SIG-M5 treated with dmso at 0.1 percent for 504 hours (cell line): ENCODE results near the gene INTS15.
"Not testable (repeated sequence)": the region's sequence is repeated elsewhere in the genome, so short reads cannot be mapped to it uniquely, and the experiment has no call there.

ENCODE experiments used
- DNase-seq: peaks from one replicate; lab custom pipeline; 2025; ENCODE audit not compliant: unreplicated experiment; lab: John Stamatoyannopoulos, UW

Gene INTS15

DNA sequence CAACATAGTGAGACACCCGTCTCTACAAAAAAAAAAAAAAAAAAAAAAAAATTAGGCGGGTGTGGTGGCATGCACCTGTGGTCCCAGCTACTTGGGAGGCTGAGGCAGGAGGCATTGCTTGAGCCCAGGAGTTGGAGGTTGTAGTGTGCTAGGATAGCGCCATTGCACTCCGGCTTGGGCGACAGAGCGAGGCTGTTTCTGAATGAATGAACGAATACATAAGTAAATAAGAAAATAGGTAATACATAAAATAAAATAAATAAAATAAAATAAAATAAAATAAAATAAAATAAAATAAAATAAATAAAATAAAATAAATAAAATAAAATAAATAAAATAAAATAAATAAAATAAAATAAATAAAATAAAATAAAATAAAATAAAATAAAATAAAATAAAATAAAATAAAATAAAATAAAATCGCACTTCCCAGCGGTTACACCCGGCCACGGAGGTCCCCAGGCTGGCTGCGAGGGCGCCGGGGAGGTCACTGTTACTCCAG lies 12.9 kb upstream of the INTS15 start:
- not testable (repeated sequence) for DNase-seq

DNA sequence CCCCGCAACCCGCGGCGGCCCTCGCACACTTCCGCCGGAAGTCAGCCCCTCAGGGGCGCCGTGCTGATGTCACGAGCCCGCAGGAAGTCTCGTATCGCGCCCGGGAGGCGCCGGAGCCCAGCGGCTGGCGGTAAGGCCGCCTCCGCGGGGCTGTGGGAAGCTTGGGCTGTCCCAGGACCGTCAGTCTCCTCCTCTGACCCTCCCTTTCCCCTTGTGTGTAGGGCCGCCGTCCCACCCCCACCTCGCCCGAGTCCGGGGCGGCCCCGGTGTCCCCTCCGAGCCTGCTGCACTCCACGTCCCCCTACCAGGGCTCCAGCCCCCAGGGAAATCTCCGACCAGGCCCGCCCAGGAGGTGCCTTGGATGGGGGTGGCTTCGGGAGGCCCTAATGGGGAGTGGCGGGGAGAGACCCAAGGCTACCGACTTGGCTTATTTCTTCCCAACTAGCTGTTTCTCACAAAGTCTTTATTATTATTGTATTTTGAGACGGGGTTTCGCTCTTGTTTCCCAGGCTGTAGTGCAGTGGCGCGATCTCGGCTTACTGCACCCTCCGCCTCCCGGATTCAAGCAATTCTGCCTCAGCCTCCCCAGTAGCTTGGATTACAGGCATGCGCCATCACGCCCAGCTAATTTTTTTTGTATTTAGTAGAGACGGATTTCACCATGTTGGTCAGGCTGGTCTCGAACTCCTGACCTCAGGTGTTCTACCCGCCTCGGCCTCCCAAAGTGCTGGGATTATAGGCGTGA lies 12.3 kb upstream of the INTS15 start, which contains the start of gene ZDHHC4:
ZDHHC4 (plus strand) TSS at position 86 of the 745 bp plus-strand sequence. CDS start 3,108 bp downstream, outside the sequence.
- DNase-seq: peak; percentile 84

DNA sequence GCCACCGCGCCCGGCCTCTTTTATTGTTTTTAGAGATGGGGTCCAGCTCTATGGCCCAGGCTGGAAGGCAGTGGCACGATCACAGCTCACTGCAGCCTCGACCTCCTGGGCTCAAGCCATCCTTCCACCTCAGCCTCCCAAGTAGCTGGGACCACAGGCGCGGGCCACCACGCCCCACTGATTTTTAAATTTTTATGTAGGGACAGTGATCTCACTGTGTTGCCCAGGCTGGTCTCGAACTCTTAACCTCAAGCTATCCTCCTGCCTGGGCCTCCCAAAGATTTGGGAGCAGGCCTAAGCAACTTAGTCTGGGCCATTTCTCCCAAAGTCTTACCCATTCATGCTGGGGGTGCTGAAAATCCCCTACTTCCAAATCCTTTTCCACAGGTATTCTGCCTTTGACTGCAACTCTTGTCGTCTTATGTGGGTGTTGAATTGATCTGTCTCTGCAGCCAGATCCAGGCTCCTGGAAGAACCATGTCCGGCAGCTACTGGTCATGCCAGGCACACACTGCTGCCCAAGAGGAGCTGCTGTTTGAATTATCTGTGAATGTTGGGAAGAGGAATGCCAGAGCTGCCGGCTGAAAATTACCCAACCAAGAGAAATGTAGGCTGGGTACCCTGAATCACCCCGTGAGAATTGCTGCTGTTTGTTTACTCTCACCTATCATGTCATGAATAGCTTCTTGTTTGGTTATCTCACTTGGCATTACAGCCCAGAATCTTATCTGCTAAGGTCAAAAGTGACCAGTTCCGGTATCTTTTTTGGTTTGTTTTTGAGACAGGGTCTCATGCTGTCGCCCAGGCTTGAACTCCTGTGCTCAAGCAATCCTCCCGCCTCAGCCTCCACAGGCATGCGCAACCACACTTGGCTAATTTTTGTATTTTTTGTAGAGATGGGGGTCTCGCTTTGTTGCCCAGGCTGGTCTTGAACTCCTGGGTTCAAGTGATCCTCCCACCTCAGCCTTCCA lies 11.4 kb upstream of the INTS15 start:
- DNase-seq: no peak

DNA sequence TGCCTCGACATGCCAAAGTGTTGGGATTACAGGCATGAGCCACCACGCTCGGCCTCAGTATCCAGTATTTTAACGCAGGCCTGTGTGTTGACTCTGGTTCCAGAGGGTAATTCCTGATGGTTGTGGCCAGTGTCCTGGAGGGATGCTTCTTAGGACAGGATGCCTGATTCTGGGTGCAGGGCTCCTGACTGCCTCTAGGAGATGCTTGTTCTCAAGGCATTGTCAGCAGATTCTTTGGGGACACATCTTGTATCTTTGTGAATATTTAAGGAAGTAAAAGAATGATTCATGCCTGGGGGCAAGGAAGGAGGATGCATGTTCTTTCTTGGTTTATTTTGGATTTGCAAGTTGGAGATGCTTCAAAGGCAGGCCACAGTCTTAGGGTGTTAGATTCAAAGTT lies 10.4 kb upstream of the INTS15 start:
- peak; percentile 86 for DNase-seq

DNA sequence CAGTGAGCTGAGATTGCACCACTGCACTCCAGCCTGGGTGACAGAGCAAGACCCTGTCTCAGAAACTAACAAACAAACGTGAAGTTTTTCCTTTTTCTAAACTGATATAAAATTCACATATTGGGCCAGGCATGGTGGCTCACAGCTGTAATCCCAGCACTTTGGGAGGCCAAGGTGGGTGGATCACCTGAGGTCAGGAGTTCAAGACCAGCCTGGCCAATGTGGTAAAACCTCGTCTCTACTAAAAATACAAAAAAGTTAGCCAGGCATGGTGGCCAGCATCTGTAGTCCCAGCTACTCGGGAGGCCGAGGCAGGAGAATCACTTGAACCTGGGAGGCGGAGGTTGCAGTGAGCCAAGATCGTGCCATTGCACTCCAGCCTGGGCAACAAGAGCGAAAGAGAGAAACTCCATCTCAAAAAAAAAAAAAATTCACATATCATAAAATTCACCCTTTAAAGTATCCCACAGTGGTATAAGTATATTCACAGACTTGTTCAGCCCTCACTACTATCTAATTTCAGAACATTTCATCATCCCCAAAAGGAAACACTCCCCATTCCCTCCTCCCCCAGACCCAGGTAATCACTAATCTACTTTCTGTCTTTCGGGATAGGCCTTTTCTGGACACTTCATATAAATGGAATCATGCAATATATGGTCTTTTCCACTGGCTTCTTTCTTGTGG lies 3.9 kb upstream of the INTS15 start:
- not testable (repeated sequence) for DNase-seq

DNA sequence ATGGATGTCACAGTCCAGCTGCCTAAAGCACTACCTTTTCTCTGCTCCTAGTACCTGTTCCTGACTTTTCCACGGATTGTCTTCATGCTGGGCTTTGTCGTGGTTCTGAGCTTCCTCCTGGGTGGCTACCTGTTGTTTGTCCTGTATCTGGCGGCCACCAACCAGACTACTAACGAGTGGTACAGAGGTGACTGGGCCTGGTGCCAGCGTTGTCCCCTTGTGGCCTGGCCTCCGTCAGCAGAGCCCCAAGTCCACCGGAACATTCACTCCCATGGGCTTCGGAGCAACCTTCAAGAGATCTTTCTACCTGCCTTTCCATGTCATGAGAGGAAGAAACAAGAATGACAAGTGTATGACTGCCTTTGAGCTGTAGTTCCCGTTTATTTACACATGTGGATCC lies 1.3 kb upstream of the INTS15 start:
- DNase-seq: no peak

DNA sequence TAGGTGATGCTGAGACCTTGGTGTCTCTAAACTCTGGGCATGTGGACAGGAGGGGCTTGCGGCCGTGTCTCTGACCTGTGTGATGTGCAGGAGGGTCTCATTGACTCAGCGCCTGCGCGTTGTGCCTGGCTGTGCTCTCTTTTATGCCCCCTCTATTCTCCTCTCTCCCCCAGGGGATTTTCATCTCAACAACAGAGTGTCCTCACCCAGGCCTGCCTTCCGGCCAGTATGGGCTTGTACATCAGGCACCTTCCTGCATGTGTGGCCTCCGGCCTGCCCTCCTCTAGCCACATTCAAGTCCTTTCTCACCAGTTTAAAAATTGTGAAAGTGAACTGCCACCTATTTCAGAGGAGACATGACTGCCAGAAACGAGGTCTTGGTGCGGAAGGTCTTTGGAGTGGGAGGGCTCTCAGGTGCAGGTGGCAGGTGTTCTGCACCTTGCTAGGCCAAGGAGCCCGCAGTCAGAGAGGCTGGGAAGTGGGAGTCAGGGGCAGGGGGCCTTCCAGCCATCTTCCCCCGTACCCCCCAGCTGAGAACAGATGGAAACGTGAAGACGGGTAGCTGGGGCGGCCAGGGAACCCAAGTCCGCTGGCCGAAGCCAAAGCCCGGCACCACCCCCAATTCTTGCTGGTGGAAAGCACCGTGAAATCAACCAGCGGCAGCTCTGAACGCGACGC lies 531 bp upstream of the INTS15 start:
- DNase-seq: no peak

DNA sequence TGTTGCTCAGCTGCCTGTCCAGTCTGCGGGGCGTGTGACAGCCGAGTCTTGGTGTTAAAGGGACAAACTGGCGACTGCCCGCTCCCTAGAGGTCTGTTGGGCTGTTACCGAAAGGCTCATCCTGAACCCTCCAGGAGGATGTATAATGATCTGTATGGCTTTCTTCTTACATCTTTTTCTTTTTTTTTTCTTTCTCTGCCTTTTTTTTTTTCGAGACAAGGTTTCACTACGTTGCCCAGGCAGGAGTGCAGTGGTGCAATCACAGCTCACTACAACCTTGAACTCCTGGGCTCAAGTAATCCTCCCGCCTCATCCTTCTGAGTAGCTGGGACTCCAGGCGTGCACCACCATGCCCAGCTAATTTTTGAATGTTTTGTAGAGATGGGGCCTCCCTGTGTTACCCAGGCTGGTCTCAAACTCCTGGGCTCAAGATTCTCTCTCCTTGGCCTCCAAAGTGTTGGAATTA lies 857 bp downstream of the INTS15 start:
- no peak for DNase-seq

DNA sequence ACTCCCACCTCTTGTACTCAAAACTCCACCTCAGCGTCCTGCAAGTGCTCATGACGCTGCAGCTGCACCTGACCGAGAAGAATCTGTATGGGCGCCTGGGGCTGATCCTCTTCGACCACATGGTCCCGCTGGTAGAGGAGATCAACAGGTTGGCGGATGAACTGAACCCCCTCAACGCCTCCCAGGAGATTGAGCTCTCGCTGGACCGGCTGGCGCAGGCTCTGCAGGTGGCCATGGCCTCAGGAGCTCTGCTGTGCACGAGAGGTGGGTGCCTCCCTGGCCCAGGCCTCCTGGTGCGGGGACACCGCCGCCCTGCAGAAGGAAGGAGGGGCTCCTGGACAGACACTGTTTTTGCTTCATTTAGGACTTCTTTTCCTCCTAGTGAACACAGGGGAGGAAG lies 10.3 kb downstream of the INTS15 start:
- no peak for DNase-seq

DNA sequence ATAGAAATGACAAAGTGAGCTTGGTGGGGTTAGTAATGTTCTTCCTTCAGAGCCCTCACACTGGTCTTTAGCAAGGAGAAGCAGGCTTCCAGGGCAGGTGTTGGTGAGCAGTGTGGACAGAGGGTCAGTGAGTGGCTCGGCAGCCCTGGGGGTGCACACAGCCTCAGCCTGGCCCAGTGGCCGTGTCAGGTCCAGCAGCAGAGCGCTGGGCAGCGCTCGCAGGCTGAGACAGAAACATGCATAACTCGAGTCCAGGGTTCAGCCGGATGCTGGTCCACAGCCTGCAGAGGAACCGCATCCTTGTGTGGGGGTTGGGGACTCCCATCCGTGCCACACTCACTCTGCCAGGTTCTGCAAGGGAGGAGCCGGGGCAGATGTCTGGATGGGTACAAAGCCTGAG lies 14.6 kb downstream of the INTS15 start:
- DNase-seq: no peak

DNA sequence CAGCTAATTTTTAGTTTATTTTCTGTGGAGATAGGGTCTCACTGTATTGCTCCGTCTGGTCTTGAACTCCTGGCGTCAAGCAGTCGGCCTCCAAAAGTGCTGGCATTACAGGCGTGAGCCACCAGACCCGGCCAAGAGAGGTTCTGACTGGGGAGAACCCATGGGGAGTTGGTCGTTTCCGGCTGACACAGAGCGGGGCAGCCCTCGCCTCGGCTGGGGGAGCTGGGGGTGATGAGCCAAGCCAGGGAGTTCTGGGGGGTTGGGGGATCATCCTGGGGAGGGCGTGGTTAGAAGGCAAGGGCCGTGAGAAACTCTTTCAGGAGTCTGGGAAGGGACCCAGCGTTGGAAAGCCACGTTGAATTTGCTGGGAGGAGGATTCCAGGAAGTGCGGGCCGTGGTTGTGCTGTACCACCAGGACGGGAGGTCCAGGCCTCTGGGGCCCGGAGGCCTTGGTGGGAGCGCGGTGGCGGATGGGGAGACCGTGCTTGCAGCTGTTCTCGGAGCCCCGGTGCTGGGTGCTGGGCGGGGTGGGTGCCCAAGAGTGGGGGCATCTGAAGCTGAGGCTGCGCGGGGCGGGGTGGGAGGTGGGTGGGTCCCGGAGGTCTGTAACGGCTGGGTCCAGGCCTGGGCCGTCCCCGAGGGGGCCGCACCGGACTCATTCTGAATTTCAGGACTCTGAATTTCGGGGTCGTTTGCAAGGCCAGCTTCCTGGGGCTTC lies 17.2 kb downstream of the INTS15 start:
- DNase-seq: no peak

DNA sequence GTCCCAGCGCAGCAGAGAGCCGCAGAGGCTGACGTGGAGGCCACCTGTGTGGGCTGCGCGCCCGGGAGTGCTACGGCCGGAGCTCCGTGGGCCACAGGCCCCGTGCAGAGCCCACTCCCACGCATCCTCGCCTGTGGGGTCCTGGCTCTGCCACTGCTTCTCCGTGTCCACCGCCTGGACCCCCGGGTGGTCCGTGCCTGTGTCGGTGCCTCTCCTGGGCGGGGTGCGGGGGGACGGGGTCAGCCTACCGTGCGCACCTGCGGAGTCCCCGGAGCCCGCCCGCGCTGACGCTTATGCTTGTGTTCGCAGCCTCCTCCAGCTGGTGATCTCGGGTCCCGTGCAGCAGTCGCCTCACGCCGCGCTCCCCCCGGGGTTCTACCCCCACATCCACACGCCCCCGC lies 17.8 kb downstream of the INTS15 start:
- no peak for DNase-seq

DNA sequence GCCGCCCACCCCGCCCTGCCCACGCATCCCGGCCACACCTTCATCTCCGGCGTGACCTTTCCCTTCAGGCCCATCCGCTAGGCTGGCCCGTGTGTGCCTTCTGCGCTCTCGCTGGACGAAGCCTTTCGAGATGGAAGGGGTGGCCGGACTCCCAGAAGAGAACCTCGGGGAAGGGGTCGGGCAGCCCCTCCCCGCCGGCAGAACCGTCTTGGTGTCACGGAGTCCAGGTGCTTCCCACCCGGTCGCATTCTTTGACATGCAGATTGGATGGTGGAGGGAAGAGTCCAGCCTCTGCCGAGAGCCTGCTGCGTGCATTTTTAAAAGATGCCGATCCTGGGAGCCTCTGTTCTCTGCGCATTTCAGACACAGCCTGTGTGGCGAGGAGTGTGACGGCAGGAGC lies 18.3 kb downstream of the INTS15 start:
- no peak for DNase-seq

DNA sequence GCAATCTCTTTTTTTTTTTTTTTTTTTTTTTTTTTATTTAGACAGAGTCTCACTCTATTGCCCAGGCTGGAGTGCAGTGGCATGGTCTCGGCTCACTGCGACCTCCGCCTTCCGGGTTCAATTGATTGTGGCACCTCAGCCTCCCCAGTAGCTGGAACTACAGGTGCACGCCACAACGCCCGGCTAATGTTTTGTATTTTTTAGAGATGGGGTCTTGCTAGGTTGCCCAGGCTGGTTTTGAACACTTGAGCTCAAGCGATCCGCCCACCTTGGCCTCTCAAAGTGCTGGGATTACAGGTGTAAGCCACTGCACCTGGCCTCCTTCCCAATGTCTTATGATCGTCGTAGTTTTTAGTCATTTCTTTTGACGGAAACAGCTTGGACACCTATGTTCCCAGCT lies 19.0 kb downstream of the INTS15 start:
- DNase-seq: no peak

DNA sequence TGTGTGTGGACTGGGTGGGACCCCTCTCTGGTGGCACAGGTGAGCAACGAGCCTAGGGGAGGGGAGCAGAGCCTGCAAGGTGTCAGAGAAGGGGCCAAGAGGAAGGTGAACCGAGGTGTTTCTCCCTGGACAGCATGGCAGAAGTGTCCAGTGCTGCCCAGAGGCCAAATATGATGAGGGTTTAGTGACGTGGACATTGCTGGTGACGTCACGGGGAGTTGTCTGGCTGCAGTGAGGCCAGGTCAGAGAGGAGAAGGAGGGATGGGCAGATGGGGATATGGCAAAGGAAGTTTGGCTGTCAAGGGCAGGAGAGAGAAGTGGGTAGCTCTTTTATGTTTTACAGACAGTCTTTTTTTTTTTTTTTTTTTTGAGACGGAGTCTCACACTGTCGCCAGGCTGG lies 23.0 kb downstream of the INTS15 start:
- no peak for DNase-seq

DNA sequence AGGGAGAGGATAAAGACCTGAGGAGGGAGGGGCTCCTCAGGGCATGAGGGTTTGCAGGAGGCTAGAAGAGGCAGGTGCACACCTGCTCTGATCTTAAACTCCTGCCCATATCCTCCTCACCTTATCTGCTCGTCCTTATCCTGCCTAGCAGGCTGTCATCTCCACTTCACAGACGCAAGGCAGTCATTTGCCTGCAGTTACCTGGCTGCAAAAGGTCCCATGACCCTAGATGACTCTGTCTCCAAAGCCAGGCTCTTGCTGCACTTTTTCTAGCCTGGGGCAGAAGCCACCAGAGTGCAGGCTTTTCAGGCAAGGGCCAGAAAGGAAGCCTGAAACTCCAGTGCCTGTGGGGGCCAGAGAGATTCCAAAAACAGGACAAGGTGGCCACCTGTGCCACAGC lies 23.9 kb downstream of the INTS15 start:
- no peak for DNase-seq

DNA sequence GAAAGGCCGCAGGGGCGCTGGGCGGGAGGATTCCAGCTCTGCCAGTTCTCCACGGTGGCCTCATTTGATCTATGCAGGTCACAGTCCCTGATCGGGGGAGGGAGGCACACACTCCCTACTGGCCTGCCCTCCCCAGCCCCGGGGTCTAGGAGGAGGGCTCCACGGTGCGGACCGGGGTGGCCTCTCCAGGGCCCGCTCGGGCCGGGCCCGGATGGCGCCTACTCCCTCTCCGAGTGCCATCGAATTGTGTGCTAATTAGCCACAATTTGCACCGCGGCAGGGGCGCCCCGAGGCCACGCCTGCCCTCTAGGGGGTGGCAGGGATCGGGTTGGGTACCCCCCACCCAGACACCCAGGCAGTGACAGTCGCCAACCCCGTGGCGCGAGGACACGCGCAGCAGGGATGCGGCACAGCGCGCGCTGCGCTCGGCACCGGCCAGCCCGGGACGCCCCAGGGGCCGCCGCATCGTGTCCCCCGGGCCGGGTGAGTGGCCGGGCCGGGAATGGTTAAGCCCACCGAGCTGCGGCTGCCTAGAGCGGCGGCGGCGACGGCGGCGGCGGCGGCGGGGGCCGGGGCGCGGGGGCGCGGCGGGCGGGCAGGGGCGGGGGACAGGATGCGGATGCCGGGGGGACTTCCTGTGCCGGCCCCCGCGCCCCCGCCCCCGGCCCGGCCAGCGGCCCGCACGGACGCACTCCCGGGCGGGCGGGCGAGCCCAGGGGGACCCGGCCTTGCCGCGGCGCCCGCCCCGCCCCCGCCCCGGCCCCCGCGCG lies 25.3 kb downstream of the INTS15 start, which contains the start of gene ZNF853:
ZNF853 (plus strand) TSS at position 658 of the 770 bp plus-strand sequence. CDS start 565 bp downstream, outside the sequence.
- DNase-seq: no peak

DNA sequence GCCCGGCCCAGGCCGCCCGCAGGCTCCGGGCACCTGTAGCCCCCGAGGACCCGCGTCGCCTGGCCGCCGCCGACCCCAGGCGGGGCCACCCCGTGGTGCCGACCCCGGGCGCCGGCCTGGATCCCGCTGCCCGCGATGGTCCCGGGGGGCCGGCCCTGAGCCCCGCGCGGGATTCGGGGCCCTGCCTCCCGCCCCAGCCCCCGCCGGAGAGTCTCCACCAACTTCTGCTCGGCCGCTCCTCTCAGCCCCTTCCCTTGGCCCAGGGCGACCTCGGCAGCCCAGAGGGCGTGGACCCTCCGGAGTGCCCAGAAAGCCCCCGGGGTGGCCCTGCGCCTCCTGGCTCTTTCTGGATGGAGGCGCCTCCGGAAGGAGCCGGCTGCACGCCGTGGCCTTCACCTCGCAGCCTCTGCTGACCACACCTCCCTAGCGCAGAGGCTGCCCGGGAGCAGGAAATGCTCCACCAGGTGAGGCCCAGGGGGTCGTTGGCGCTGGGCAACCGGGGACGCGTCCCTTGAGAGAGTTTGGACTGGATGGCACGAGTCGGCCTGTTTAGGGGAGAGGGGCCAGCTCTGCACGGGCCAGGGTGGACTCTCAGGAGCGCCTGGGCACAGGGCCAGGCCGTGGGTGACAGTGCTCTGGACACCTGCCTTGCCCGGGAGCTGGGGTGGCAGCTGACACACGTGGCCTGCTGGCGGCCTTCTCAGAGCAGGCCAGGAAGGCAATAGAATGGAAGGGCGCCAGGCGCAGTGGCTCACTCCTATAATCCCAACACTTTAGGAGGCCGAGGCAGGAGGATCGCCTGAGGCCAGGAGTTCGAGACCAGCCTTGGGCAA lies 26.1 kb downstream of the INTS15 start:
- no peak for DNase-seq
